Measurements from ENCODE around the gene DYNLT3.

The DYNLT3 gene

GRCh38 chrX:37879692-37880091 lies 32.3 kb upstream of the DYNLT3 start:
- no peak for TF ChIP-seq CTCF (IDR thresholded peaks at IDR 0.05)

GRCh38 chrX:37876716-37877115 lies 29.3 kb upstream of the DYNLT3 start:
- no peak for TF ChIP-seq CTCF (IDR thresholded peaks at IDR 0.05)

- TF ChIP-seq CTCF (IDR thresholded peaks at IDR 0.05), result no peak
These were observed 28.3 kb upstream of the DYNLT3 start for GRCh38 chrX:37875675-37876074.

GRCh38 chrX:37873220-37873619 lies 25.8 kb upstream of the DYNLT3 start:
- no peak for TF ChIP-seq CTCF (IDR thresholded peaks at IDR 0.05)

- no peak for TF ChIP-seq CTCF (IDR thresholded peaks at IDR 0.05)
These were observed 24.9 kb upstream of the DYNLT3 start for GRCh38 chrX:37872303-37872655.

- TF ChIP-seq CTCF (IDR thresholded peaks at IDR 0.05), result no peak
These were observed 24.4 kb upstream of the DYNLT3 start for GRCh38 chrX:37871626-37872302.

GRCh38 chrX:37867536-37868153 lies 20.3 kb upstream of the DYNLT3 start:
- no peak for TF ChIP-seq CTCF (IDR thresholded peaks at IDR 0.05)

All from LNCAP (cell line).